GM19025 (cell line): ENCODE data around the gene NXPE1.

Experiments
- ATAC-seq: cut with Tn5 transposase; IDR thresholded peaks from one replicate; pipeline ENCODE4 v1.9.1; 2021; ENCODE audit warnings: mild to moderate bottlenecking, low read depth, moderate library complexity; ENCODE audit not compliant: unreplicated experiment

The NXPE1 gene

DNA sequence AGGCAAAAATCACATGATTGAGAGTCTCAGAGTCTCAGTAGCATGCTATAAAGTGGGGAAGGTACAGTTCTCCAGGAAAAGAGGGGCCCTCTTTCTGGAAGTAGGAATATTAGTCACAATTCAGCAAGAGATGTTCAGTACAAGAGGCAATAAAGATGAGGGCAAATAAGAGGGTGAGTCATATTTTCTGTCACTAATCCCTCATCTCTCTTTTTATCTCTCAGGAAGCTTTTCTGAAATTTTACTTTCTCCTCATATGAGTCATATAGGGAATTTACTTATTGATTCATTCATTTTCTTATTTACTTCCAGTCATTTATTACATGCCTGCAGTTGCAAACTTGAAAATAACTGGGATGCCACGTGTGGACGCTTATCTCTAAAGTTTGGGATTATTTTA is 3.4 kb upstream of the NXPE1 start:
- ATAC-seq, result no peak

DNA sequence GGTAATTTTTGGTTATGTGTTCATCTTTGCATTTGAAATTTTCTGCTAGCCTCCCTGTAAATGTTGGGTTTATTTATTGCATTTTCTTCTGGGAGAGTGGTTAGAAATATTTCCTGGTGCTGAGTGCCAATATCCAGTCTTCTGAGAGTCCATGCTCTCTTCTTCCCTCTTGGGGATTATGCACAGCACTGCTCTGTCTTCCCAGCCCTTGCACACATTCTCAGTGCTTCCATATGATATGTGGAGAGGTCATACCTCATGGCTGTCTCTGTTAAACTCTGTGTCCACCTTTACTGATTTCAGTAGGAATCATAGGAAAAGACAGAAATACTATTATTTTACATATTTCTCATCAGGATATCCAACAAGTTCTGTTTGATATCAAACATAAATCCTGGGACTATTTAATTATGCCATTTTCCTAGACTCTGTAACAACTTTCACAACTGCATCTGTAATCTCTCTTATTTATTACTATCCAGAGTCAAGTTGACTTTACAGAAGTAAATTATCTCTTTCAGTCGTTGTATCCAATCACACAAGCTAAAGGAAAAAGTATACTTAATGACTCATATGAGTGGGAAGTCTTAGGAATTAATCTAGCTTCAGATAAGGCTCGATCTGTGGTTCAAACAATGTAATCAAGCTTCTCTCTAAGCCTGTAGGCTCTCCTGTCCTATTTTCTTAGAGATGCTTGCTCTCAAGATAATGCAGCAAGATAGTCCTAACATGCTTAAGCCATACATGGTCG is 2.7 kb upstream of the NXPE1 start:
- no peak for ATAC-seq

DNA sequence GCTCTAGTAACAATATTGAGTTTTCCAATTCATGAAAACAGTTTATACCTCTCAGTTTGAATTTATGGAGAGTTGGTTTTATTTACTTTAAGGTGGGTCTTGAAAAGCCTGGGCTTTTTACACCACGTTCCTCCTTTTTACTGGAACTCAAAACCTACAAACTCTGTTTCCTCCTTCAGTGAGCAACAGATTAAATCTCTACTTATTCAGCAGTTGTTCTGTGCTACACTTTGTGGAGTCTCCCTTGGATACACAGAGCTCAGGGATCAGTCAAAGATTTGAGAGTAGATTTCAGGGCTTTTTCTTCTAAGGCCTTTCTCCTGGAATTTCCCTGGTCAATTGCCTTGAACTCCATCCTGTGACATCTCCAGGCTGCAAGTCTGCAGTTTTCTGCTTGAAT is 3.5 kb downstream of the NXPE1 start:
- no peak for ATAC-seq

DNA sequence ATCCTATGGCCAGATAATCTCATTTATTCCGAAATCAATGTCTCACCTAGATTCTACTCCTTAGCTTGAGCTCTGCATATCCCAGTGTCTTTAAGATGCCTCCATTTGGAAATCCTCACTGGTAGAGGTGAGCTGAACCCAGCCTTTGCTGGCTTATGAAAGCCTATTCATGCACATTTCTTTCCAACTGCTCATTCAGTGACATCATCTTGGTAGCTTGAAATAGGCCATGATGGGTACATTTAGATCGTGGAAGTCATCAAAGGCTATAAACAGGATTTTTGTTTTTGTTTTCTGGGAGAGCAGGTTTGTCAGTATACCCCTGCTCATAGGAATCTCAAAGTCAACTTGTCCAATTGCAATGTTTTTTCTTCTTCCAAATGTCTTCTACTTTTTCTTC is 6.0 kb downstream of the NXPE1 start:
- no peak for ATAC-seq

DNA sequence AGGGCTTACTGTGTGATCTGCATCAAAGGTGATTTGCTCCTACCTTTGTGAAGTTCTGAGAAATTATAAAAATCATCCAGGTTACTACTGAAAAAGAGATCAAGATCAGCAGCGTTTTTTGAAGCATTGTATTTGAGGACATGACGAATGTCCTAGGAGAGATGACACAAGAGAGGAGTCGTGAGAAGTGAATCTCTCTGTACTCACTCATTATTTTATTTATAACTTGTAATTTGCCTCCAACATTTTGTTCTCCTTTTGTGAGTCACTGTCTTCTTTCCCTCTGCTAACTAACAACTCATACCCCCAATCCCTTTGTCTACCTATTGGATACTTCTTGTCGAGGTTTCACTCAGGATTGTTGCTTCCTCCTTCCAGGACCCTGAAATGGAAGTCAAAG is 8.6 kb downstream of the NXPE1 start:
- no peak for ATAC-seq

DNA sequence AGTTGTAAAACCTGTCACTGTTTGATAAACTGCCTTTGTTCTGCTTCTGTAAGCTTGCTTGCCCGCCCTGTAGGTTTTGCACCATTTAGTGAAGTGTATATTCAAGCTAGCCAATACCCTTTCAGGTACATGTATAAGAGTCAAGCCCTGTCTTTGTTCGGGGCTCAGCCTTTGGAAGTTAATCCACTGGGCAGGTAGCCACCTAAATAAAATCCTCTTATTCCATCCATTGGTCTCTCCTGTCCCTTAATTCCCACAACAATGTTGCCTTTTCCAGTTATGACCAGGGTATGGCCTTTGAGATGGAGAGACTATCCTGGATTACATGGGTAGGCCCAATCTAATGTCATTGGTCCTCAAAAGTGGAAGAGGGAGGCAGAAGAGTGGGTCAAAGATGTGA is 34.0 kb downstream of the NXPE1 start:
- no peak for ATAC-seq

DNA sequence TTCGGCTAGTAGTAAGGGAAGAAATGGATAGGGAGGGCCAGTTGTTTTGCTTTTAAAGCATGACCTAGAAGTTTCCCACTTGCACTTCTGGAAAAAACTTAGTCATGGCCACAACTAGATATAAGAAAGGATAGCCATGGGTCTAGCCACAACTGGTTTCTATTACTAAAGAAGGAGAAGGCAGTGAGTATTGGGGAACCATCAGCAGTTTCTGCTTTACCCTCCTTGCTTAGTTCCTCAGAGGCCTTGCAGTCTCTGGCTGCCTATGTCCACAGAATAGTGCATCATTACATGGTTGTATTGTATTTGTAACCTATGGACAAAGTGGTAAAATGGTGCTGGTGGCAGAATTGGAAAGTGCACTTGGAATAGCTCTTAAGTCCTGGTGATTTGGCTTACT is 35.6 kb downstream of the NXPE1 start:
- no peak for ATAC-seq

DNA sequence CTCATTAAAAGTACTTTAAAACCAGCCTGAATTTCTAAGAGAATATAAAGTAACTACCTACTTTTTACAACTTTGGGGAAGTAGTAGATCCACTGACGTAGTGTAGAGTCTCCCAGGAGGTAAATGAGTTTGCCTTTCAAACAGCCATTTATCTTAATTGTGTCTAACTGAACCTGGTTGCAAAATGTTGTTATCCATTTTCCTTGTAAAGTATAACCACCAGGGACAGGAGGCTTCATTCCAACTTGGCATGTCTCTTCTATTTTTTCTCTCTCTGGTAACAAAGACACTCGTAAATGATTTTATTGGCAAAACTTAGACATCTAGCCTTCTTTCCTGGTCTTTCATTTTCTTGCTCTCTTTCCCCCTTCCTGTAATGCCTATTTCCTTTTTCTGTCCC is 36.9 kb downstream of the NXPE1 start:
- ATAC-seq, result no peak

DNA sequence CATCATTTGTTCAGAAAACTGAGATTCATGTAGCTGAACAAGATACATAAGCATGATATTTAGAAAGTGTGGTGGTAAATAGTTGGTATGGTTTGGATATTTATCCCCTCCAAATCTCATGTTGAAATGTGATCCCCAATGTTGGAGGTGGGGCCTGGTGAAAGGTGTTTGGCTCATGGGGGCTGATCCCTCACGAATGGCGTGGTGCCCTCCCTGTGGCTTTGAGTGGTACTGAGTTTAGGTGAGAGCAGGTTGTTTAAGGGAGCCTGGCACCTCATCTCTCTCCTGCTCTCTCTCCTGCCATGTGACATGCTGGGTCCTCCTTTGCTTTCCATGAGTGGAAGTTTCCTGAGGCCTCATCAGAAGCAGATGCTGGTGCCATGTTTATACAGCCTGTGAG is 48.1 kb downstream of the NXPE1 start:
- ATAC-seq, result no peak

DNA sequence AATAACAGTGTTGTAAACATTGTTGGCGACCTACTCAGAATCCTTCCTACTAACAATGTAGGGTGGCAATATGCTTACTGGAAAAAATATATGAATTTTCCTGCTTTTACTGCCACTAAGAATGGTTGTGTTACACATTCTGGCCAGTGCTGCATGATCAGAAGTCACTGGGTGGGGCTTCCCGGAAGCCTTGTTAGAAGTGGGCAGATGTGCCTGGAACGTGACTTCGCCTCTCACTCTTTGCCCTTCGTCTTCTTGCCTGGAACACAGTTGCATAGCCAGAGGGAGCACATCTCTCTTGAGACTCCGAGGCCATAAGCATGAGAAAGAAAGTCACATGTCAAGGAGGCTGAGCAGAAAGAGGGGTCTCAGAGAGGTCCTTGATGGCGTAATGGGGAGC is 48.6 kb downstream of the NXPE1 start:
- no peak for ATAC-seq

DNA sequence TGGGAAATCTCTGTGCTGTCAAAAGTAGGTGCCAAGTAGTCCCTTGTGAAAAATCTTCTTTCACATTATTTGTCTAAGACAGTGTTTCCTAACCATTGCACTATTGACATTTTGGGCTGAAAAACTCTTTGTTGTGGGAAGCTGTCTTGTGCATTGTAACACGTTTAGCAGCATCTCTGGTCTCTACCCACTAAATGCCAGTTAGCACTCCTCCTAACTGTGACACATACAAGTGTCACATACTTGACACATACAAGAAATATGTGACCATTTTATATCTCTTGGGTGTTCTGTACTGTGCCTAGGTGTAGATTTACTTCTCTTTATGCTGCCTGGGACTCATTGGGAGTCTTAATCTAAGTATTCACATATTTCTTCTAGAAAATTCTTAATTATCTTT is 57.8 kb downstream of the NXPE1 start:
- no peak for ATAC-seq

DNA sequence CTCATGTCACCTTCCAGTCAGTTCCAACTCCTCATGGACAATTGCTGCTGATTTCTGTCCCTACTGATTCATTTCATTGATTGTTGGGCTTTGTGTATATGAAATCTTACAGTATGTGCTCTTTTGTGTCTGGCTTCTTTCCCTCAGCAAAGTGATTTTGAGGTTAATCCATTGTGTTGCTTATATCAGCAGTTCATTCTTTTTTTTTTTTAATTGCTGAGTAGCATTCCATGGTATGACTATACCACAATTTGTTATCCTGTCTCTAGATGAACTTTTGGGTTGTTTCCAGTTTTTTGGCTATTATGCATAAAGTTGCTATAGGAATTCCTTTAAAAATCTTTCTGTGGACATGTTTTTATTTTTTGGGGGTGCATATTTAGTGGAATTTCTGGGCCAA is 59.9 kb downstream of the NXPE1 start:
- ATAC-seq, result no peak

DNA sequence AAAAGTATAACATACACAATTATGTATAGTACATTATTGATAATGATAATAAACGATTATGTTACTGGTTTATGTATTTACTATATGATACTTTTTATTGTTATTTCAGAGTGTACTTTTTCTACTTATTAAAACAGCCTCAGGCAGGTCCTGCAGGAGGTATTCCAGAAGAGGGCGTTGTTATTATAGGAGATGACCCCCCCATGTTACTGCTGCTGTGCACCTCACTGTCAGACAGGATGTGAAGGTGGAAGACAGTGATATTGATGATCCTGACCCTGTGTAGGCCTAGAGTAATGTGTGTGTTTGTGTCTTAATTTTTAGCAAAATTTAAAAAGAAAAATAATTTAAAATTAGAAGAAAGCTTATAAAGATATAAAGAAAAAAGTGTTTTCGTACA is 62.8 kb downstream of the NXPE1 start:
- ATAC-seq, result no peak

DNA sequence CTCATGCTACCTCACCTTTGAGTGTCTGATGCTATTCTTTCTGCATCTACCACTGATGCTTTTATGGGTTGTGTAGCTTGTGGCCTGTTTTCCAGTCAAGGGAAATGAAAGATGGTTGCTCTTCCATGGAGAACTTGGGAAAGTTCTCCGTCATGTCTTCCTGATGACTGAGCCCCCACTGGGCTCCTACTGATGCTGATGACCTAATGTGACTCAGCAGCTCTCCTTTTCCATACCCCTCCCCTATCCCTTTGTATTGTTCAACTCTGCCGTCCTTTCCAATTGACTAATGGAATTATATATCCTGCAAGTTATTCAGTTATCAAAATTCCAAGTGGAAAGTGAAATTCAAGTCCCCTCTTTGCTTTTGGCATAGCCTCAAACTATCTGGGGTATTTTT is 75.8 kb downstream of the NXPE1 start:
- ATAC-seq, result no peak

DNA sequence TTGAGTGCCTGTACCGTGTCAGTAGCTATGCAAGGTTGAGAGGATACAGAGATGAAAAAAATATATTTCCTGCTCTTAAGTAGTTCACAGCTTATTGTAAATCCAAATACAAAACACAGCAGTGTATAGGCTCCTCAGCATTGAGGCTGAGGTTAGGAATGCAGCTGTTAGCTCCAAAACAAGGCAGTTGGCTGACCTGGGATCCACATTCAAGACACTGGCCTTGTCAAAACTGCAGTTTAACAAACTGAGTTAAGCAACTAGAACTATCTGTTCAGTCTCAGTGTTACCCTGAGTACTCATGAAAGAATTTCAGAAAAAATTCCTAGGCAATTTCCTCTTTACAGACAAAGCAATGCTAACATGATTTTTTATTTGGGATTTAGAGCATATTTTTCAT is 77.6 kb downstream of the NXPE1 start:
- ATAC-seq, result no peak

DNA sequence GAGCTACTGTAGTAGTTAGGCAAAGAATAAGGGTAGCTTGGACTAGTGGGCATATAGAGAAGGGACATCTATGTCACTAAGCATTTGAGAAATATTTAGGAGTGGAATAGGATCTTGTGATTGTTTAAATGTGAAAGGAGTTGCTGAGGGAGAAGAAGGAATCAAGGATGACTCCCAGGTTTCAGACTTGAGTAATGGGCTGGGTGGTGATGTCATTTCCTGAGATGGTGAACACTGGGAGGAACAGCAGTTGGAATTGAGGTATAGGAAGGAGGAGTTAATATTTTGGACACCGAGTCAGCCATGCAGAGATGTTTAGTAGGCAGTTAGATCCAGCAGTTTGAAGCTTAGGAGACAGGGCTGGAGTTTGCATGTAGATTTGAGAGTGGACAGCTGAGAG is 80.3 kb downstream of the NXPE1 start:
- ATAC-seq, result no peak

DNA sequence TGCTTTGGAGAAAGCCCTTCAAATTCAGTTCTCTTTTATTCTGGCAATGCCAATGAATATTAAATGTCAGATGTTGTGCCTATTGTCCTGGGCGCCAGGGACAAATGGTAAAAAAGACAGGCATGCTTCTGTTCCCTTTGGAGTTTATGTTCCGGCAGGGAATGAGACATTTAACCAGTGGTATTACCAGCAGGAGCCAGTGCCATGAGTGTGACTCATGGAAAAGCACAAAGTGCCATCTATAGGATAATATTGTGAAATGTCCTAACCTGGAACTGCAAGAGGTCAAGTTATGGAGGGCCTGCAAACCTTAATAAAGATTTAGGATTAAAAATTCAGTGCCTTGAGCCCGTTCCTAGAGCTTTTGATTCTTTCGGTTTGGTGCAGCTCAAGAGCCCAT is 80.9 kb downstream of the NXPE1 start:
- ATAC-seq, result no peak

DNA sequence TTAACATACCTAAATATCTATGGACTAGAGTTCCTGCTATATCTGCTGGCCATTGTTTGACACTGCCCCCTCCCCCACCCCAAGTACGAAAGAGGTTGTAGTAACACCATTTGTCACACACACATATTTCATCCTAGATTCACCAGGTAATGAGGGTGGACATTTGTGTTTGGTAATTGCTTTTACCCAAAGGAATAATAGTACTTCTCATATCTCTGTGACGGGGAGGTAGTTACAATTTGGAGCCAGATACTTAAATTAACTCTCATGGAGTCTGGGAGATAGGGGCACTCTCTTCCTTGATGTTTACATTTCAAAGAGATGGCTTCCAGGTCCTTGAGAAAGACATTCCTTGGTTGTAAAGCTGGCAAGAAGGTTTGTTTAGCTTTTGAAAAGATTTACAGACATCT is 81.7 kb downstream of the NXPE1 start:
- ATAC-seq, result no peak

DNA sequence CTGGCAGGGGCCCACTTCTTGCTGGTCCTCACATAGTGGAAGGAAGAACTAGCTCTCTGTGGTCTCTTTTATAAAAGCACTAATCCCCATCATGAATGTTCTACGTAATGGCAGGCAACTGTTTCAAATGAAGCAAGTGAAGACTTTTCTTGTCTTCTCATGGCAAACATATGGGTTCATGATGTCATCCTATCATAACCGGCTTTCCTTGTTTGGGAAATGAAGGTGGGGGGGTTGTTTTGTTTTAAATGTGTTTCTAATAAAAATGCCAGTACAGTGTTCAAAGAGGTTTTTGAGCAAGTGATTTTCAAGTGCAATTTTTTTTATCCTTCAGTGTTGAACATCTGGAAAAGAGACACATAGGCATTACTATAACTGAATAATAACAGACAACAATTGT is 87.0 kb downstream of the NXPE1 start:
- ATAC-seq, result no peak
